ENCODE measurements around the gene RDH16. TPM values are rescaled to one million over a fixed set of nuclear protein-coding genes. Genes with fewer than 3 reads are reported as not detected.
"Not testable (repeated sequence)": the region's sequence is repeated elsewhere in the genome, so short reads cannot be mapped to it uniquely, and the experiment has no call there.

RDH16 gene
- total RNA-seq, 1 experiment from 2014 or later = 0.39 TPM

DNA sequence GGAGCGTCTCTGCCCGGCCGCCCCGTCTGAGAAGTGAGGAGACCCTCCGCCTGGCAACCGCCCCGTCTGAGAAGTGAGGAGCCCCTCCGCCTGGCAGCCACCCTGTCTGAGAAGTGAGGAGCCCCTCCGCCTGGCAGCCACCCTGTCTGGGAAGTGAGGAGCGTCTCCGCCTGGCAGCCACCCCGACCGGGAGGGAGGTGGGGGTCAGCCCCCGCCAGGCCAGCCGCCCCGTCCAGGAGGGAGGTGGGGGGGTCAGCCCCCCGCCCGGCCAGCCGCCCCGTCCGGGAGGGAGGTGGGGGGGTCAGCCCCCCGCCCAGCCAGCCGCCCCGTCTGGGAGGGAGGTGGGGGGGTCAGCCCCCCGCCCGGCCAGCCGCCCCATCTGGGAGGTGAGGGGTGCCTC, 6.1 kb upstream of the RDH16 start:
- H3K9me3 ChIP-seq (ENCODE audit: control insufficient read depth, low read depth, low read length); H4K20me1 ChIP-seq (ENCODE audit: control insufficient read depth, insufficient read depth, insufficient read length); H3K4me1 ChIP-seq (ENCODE audit: insufficient read depth, low read length); H3K27ac ChIP-seq (ENCODE audit: insufficient read length, low read depth, low read length); H3K4me2 ChIP-seq (ENCODE audit: insufficient read depth, insufficient read length, low read length); H3K79me1 ChIP-seq (ENCODE audit: insufficient read depth, low read depth, low read length, poor library complexity, severe bottlenecking); H3K23me2 ChIP-seq (ENCODE audit: insufficient read length, low read depth, low read length, poor library complexity, severe bottlenecking); H3K4me1 Mint-ChIP-seq; H3K23ac ChIP-seq (ENCODE audit: insufficient read length, low read depth, low read length); H3T11ph ChIP-seq (ENCODE audit: low read length); H2BK15ac ChIP-seq (ENCODE audit: low read depth, low read length); H3K27ac Mint-ChIP-seq; H2BK12ac ChIP-seq (ENCODE audit: insufficient read length, low read depth, low read length); H2AFZ ChIP-seq (ENCODE audit: low read length); H4K8ac ChIP-seq (replicated peaks; ENCODE audit: insufficient read length, low read depth, low read length); H3K18ac ChIP-seq (ENCODE audit: insufficient read length, low read depth, low read length); H3K79me2 ChIP-seq (ENCODE audit: insufficient read depth, low read length); H3K56ac ChIP-seq (ENCODE audit: insufficient read length, low read depth, low read length); H3K27me3 ChIP-seq (ENCODE audit: insufficient read depth, low read length); H2BK5ac ChIP-seq (ENCODE audit: insufficient read length, low read length); H2AK5ac ChIP-seq (ENCODE audit: insufficient read length, low read length); H3K4ac ChIP-seq (ENCODE audit: low read depth, low read length); DNase-seq; H4K5ac ChIP-seq (ENCODE audit: insufficient read length, low read depth, low read length); H3K9ac ChIP-seq (ENCODE audit: extremely low read depth, insufficient read length, low read length); H3K14ac ChIP-seq (ENCODE audit: insufficient read depth, low read length); H2BK120ac ChIP-seq (ENCODE audit: low read depth, low read length, poor library complexity, severe bottlenecking); H2BK20ac ChIP-seq (ENCODE audit: low read depth, low read length, poor library complexity, severe bottlenecking); H4K91ac ChIP-seq (ENCODE audit: insufficient read length, low read depth, low read length); H3K4me3 Mint-ChIP-seq: not testable (repeated sequence)
- WGBS (ENCODE audit: extremely low coverage, insufficient read length, low lambda C conversion rate) = no CpG with 5 or more reads among the region's 27 CpGs
- Mint-ChIP-seq H3K36me3 (ENCODE audit: insufficient read depth in 1 of 3, low read depth in 3 of 3) (peaks cover 5 to 16% (median 7%) of the 10 kb centered on the region in 3 experiments; a peak in 5 of 7 replicates), H3K9me3 (peaks cover 60 to 68% of the 10 kb centered on the region in 2 experiments), H3K27me3 (ENCODE audit: low read depth) (peaks cover 23% of the 10 kb centered on the region)

DNA sequence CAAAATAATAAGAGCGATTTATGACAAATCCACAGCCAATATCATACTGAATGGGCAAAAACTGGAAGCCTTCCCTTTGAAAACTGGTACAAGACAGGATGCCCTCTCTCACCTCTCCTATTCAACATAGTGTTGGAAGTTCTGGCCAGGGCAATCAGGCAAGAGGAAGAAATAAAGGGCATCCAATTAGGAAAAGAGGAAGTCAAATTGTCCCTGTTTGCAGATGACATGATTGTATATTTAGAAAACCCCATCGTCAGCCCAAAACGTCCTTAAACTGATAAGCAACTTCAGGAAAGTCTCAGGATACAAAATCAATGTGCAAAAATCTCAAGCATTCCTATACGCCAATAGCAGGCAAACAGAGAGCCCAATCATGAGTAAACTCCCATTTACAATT, 4.8 kb upstream of the RDH16 start:
- not testable (repeated sequence) for H4K5ac ChIP-seq (ENCODE audit: insufficient read length, low read depth, low read length); H2AK5ac ChIP-seq (ENCODE audit: insufficient read length, low read length); H3K4ac ChIP-seq (ENCODE audit: low read depth, low read length); H3K23me2 ChIP-seq (ENCODE audit: insufficient read length, low read depth, low read length, poor library complexity, severe bottlenecking); H2BK12ac ChIP-seq (ENCODE audit: insufficient read length, low read depth, low read length); H2BK20ac ChIP-seq (ENCODE audit: low read depth, low read length, poor library complexity, severe bottlenecking); H4K8ac ChIP-seq (replicated peaks; ENCODE audit: insufficient read length, low read depth, low read length); H3K14ac ChIP-seq (ENCODE audit: insufficient read depth, low read length); H3K18ac ChIP-seq (ENCODE audit: insufficient read length, low read depth, low read length); H3K56ac ChIP-seq (ENCODE audit: insufficient read length, low read depth, low read length); H4K91ac ChIP-seq (ENCODE audit: insufficient read length, low read depth, low read length); H3K79me2 ChIP-seq (ENCODE audit: insufficient read depth, low read length); H3K27me3 ChIP-seq (ENCODE audit: insufficient read depth, low read length); H3T11ph ChIP-seq (ENCODE audit: low read length); H3K27ac ChIP-seq (ENCODE audit: insufficient read length, low read depth, low read length); H2BK5ac ChIP-seq (ENCODE audit: insufficient read length, low read length); H3K23ac ChIP-seq (ENCODE audit: insufficient read length, low read depth, low read length); H2BK15ac ChIP-seq (ENCODE audit: low read depth, low read length); H3K4me1 Mint-ChIP-seq; H2BK120ac ChIP-seq (ENCODE audit: low read depth, low read length, poor library complexity, severe bottlenecking); DNase-seq; H3K9ac ChIP-seq (ENCODE audit: extremely low read depth, insufficient read length, low read length); H3K27ac Mint-ChIP-seq; H4K20me1 ChIP-seq (ENCODE audit: control insufficient read depth, insufficient read depth, insufficient read length); H3K4me1 ChIP-seq (ENCODE audit: insufficient read depth, low read length); H3K4me3 Mint-ChIP-seq; H2AFZ ChIP-seq (ENCODE audit: low read length); H3K4me2 ChIP-seq (ENCODE audit: insufficient read depth, insufficient read length, low read length); H3K79me1 ChIP-seq (ENCODE audit: insufficient read depth, low read depth, low read length, poor library complexity, severe bottlenecking)
- no CpG with 5 or more reads among the region's 4 CpGs for WGBS (ENCODE audit: extremely low coverage, insufficient read length, low lambda C conversion rate)
- Mint-ChIP-seq H3K9me3 (peaks cover 64 to 77% of the 10 kb centered on the region in 2 experiments), H3K27me3 (ENCODE audit: low read depth) (peaks cover 25% of the 10 kb centered on the region), H3K36me3 (ENCODE audit: insufficient read depth in 1 of 3, low read depth in 3 of 3) (peaks cover 5 to 16% (median 7%) of the 10 kb centered on the region in 3 experiments; a peak in 5 of 7 replicates)
- H3K9me3 ChIP-seq (ENCODE audit: control insufficient read depth, low read depth, low read length) = peaks cover 12% of the 10 kb centered on the region
